HG03095 (cell line): ENCODE measurements around the gene SPOCK1.

Experiments
- ATAC-seq: cut with Tn5 transposase; IDR thresholded peaks from one replicate; pipeline ENCODE4 v1.9.1; 2021; ENCODE audit warnings: moderate library complexity; ENCODE audit not compliant: unreplicated experiment

Gene SPOCK1

GRCh38 chr5:137176126-137176525 lies 323.0 kb downstream of the SPOCK1 start:
- no peak for ATAC-seq

- ATAC-seq: no peak
These were observed 324.9 kb downstream of the SPOCK1 start for GRCh38 chr5:137174196-137174595.

- no peak for ATAC-seq
These were observed 326.9 kb downstream of the SPOCK1 start for GRCh38 chr5:137172258-137172657.

- no peak for ATAC-seq
These were observed 331.9 kb downstream of the SPOCK1 start for GRCh38 chr5:137167187-137167586.

GRCh38 chr5:137164961-137165360 lies 334.2 kb downstream of the SPOCK1 start:
- ATAC-seq: no peak

- ATAC-seq: no peak
These were observed 334.6 kb downstream of the SPOCK1 start for GRCh38 chr5:137164536-137164935.

- ATAC-seq: no peak
These were observed 340.4 kb downstream of the SPOCK1 start for GRCh38 chr5:137158691-137159090.

- ATAC-seq: no peak
These were observed 342.9 kb downstream of the SPOCK1 start for GRCh38 chr5:137156180-137156579.

- no peak for ATAC-seq
These were observed 343.7 kb downstream of the SPOCK1 start for GRCh38 chr5:137155261-137156000.

GRCh38 chr5:137152616-137153015 lies 346.5 kb downstream of the SPOCK1 start:
- ATAC-seq: no peak

- ATAC-seq: no peak
These were observed 350.5 kb downstream of the SPOCK1 start for GRCh38 chr5:137148655-137149054.

- no peak for ATAC-seq
These were observed 351.0 kb downstream of the SPOCK1 start for GRCh38 chr5:137148159-137148558.

GRCh38 chr5:137147346-137147745 lies 351.8 kb downstream of the SPOCK1 start:
- no peak for ATAC-seq

- ATAC-seq: no peak
These were observed 352.7 kb downstream of the SPOCK1 start for GRCh38 chr5:137146402-137146890.

- no peak for ATAC-seq
These were observed 353.4 kb downstream of the SPOCK1 start for GRCh38 chr5:137145721-137146120.

GRCh38 chr5:137144656-137145055 lies 354.5 kb downstream of the SPOCK1 start:
- no peak for ATAC-seq

- no peak for ATAC-seq
These were observed 356.1 kb downstream of the SPOCK1 start for GRCh38 chr5:137142764-137143605.

- no peak for ATAC-seq
These were observed 356.8 kb downstream of the SPOCK1 start for GRCh38 chr5:137142346-137142745.

- no peak for ATAC-seq
These were observed 357.3 kb downstream of the SPOCK1 start for GRCh38 chr5:137141779-137142178.

- no peak for ATAC-seq
These were observed 362.0 kb downstream of the SPOCK1 start for GRCh38 chr5:137136991-137137632.

- ATAC-seq: no peak
These were observed 364.1 kb downstream of the SPOCK1 start for GRCh38 chr5:137134920-137135532.
